Measurements from ENCODE around the gene IQCK.

Gene IQCK

GRCh38 chr16:19735074-19735867 lies 17.2 kb downstream of the IQCK start (continued):
- TF ChIP-seq ZNF501 (tag by site-specific recombination; IDR thresholded peaks at IDR 0.05) (no peak), ZNF548 (tag by site-specific recombination; IDR thresholded peaks at IDR 0.05) (no peak), ZNF391 (tag by site-specific recombination; IDR thresholded peaks at IDR 0.05; ENCODE audit: borderline replicate concordance, low read depth) (no peak), TCF7L2 (IDR thresholded peaks at IDR 0.05; ENCODE audit: borderline replicate concordance, low read depth, low read length) (no peak)
- TF ChIP-seq, protein P1, sequence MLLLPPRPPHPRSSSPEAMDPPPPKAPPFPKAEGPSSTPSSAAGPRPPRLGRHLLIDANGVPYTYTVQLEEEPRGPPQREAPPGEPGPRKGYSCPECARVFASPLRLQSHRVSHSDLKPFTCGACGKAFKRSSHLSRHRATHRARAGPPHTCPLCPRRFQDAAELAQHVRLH (tag by site-specific recombination; IDR thresholded peaks at IDR 0.05), result no peak

DNA sequence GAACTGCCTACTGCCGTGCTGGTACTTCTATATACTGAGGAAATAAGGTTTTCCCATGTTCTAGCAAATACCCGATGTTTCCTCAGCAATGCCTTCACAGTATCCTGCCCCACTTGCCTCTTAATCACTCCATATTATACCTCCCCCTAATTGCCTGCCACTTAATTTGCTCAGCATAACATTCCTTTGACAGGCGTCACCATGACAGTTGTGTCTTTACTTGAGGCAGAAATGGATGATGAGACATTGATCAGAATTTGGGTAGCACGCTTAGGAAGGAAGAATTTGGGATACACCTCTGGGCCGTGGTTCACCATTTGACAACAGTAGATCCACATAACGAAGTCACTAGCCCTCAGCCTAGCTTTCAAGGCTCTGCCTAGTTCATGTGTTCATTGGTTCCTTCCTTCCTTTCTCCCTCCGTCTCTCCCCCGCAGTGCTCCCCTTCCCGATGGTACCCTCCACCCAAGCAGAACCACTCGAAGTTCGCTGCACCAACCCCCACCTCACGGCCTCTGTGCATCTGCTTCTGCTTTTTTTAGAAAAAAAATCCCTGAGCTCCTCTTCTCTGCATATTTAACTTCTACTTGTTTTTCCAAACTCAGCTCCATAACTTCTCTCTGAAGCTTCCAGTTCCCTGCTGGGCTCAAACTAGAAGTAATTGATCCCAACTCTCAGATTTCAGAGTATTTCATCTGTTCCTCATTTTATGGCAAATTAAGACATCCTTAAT lies 19.4 kb downstream of the IQCK start:
- Histone ChIP-seq H3K27ac (ENCODE audit: extremely low read depth, low read depth, low read length) (no peak overlapping the region), H3K4me3 (ENCODE audit: low read depth, low read length) (no peak overlapping the region), H3K4me1 (ENCODE audit: control insufficient read depth, insufficient read depth, low read length) (no peaks in the 10 kb centered on the region), H3K9me3 (ENCODE audit: control insufficient read depth, insufficient read depth, low read depth, low read length) (no peaks in the 10 kb centered on the region), H3K36me3 (ENCODE audit: control insufficient read depth in 2 of 2, insufficient read depth in 1 of 2, low read length in 2 of 2) (peaks cover 0 to 6% of the 10 kb centered on the region in 2 experiments; a peak in 2 of 3 replicates)
- TF ChIP-seq ZFP37 (tag by site-specific recombination; IDR thresholded peaks at IDR 0.05), result no peak
- TF ChIP-seq ZNF433 (tag by site-specific recombination; IDR thresholded peaks at IDR 0.05; ENCODE audit: low read depth), result no peak
- TF ChIP-seq PRDM10 (tag by site-specific recombination; IDR thresholded peaks at IDR 0.05), result 0 out of 2 replicates have a peak, but pooled peaks have one; percentile 15
- no peak for TF ChIP-seq KLF10 (tag by site-specific recombination; IDR thresholded peaks at IDR 0.05)
- ChIA-PET POLR2A (no interaction called here), CTCF (no interaction called here)

GRCh38 chr16:19741354-19741753 lies 23.3 kb downstream of the IQCK start:
- no peaks in the 10 kb centered on the region for H3K9me3 ChIP-seq (ENCODE audit: control insufficient read depth, insufficient read depth, low read depth, low read length)
- no peak overlapping the region for H3K27ac ChIP-seq (ENCODE audit: extremely low read depth, low read depth, low read length)
- peaks cover 0 to 1% of the 10 kb centered on the region in 2 experiments; a peak in 1 of 3 replicates for H3K36me3 ChIP-seq (ENCODE audit: control insufficient read depth in 2 of 2, insufficient read depth in 1 of 2, low read length in 2 of 2)
- H3K4me3 ChIP-seq (ENCODE audit: low read depth, low read length), result no peak overlapping the region
- H3K4me1 ChIP-seq (ENCODE audit: control insufficient read depth, insufficient read depth, low read length), result no peaks in the 10 kb centered on the region
- POLR2A ChIA-PET, result no interaction called here
- CTCF ChIA-PET, result no interaction called here
- TF ChIP-seq ZNF302 (tag by site-specific recombination; IDR thresholded peaks at IDR 0.05; ENCODE audit: low read depth), result no peak
- TF ChIP-seq GLI2 (tag by site-specific recombination; IDR thresholded peaks at IDR 0.05; ENCODE audit: borderline replicate concordance, low read depth), result no peak
- no peak for TF ChIP-seq ZNF707 (tag by site-specific recombination; IDR thresholded peaks at IDR 0.05)
- no peak for TF ChIP-seq ZNF626 (tag by site-specific recombination; IDR thresholded peaks at IDR 0.05)
- TF ChIP-seq, protein P2, sequence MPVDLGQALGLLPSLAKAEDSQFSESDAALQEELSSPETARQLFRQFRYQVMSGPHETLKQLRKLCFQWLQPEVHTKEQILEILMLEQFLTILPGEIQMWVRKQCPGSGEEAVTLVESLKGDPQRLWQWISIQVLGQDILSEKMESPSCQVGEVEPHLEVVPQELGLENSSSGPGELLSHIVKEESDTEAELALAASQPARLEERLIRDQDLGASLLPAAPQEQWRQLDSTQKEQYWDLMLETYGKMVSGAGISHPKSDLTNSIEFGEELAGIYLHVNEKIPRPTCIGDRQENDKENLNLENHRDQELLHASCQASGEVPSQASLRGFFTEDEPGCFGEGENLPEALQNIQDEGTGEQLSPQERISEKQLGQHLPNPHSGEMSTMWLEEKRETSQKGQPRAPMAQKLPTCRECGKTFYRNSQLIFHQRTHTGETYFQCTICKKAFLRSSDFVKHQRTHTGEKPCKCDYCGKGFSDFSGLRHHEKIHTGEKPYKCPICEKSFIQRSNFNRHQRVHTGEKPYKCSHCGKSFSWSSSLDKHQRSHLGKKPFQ (tag by site-specific recombination; IDR thresholded peaks at IDR 0.05), result no peak
- TF ChIP-seq, protein P3, sequence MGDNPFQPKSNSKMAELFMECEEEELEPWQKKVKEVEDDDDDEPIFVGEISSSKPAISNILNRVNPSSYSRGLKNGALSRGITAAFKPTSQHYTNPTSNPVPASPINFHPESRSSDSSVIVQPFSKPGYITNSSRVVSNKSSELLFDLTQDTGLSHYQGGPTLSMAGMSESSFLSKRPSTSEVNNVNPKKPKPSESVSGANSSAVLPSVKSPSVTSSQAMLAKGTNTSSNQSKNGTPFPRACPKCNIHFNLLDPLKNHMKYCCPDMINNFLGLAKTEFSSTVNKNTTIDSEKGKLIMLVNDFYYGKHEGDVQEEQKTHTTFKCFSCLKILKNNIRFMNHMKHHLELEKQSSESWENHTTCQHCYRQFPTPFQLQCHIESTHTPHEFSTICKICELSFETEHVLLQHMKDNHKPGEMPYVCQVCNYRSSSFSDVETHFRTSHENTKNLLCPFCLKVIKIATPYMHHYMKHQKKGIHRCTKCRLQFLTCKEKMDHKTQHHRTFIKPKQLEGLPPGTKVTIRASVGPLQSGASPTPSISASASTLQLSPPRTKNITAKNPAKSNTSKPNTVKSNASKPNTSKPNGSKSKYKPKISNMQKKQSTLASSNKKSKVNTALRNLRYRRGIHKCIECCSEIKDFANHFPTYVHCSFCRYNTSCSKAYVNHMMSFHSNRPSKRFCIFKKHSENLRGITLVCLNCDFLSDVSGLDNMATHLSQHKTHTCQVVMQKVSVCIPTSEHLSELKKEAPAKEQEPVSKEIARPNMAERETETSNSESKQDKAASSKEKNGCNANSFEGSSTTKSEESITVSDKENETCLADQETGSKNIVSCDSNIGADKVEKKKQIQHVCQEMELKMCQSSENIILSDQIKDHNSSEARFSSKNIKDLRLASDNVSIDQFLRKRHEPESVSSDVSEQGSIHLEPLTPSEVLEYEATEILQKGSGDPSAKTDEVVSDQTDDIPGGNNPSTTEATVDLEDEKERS (tag by site-specific recombination; IDR thresholded peaks at IDR 0.05), result no peak
- no peak for TF ChIP-seq OVOL3 (tag by site-specific recombination; IDR thresholded peaks at IDR 0.05)
- TF ChIP-seq, protein P4, sequence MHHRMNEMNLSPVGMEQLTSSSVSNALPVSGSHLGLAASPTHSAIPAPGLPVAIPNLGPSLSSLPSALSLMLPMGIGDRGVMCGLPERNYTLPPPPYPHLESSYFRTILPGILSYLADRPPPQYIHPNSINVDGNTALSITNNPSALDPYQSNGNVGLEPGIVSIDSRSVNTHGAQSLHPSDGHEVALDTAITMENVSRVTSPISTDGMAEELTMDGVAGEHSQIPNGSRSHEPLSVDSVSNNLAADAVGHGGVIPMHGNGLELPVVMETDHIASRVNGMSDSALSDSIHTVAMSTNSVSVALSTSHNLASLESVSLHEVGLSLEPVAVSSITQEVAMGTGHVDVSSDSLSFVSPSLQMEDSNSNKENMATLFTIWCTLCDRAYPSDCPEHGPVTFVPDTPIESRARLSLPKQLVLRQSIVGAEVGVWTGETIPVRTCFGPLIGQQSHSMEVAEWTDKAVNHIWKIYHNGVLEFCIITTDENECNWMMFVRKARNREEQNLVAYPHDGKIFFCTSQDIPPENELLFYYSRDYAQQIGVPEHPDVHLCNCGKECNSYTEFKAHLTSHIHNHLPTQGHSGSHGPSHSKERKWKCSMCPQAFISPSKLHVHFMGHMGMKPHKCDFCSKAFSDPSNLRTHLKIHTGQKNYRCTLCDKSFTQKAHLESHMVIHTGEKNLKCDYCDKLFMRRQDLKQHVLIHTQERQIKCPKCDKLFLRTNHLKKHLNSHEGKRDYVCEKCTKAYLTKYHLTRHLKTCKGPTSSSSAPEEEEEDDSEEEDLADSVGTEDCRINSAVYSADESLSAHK (tag by site-specific recombination; IDR thresholded peaks at IDR 0.05), result no peak
- TF ChIP-seq ZNF202 (tag by site-specific recombination; IDR thresholded peaks at IDR 0.05; ENCODE audit: borderline replicate concordance), result no peak
- no peak for TF ChIP-seq ZNF571 (tag by site-specific recombination; IDR thresholded peaks at IDR 0.05)
- no peak for TF ChIP-seq ZNF394 (tag by site-specific recombination; IDR thresholded peaks at IDR 0.05; ENCODE audit: borderline replicate concordance)

All from HEK293 (cell line).